H9 (cell line): Measurements from ENCODE around the gene ANKH. TPM values are rescaled to one million over a fixed set of nuclear protein-coding genes. Genes with fewer than 3 reads are reported as not detected.

Source experiments
- DNase-seq: peaks from one replicate; pipeline ENCODE4 v3.0.0-alpha.2; 2017
- H2AFZ ChIP-seq: one replicate; pipeline ENCODE4 v1.6.1; 2013; ENCODE audit warnings: mild to moderate bottlenecking, low read length, control low read depth, moderate library complexity
- H2AK5ac ChIP-seq: 2 replicates; pipeline ENCODE4 v1.6.1; 2013; ENCODE audit warnings: low read length, control low read depth, mixed read lengths; ENCODE audit not compliant: insufficient read length
- H2BK120ac ChIP-seq: one replicate; pipeline ENCODE4 v1.6.1; 2013; ENCODE audit warnings: low read depth, mild to moderate bottlenecking, low read length, control low read depth, inconsistent platforms; ENCODE audit not compliant: poor library complexity, severe bottlenecking
- H2BK12ac ChIP-seq: 2 replicates; pipeline ENCODE4 v1.6.1; 2013; ENCODE audit warnings: low read length, control low read depth, mixed read lengths, low read depth; ENCODE audit not compliant: insufficient read length
- H2BK15ac ChIP-seq: 2 replicates; pipeline ENCODE4 v1.6.1; 2013; ENCODE audit warnings: low read depth, low read length, control low read depth
- H2BK20ac ChIP-seq: one replicate; pipeline ENCODE4 v1.6.1; 2013; ENCODE audit warnings: low read depth, mild to moderate bottlenecking, low read length, control low read depth, inconsistent platforms; ENCODE audit not compliant: poor library complexity, severe bottlenecking
- H2BK5ac ChIP-seq: 2 replicates; pipeline ENCODE4 v1.6.1; 2013; ENCODE audit warnings: low read length, control low read depth, mixed read lengths; ENCODE audit not compliant: insufficient read length
- H3K14ac ChIP-seq: 2 replicates; pipeline ENCODE4 v1.6.1; 2013; ENCODE audit warnings: low read length, control low read depth; ENCODE audit not compliant: insufficient read depth
- H3K18ac ChIP-seq: 2 replicates; pipeline ENCODE4 v1.6.1; 2013; ENCODE audit warnings: low read depth, mild to moderate bottlenecking, mixed read lengths, low read length, control low read depth; ENCODE audit not compliant: insufficient read length
- H3K23ac ChIP-seq: 2 replicates; pipeline ENCODE4 v1.6.1; 2013; ENCODE audit warnings: low read length, control low read depth, mixed read lengths, low read depth; ENCODE audit not compliant: insufficient read length
- H3K23me2 ChIP-seq: 2 replicates; pipeline ENCODE4 v1.6.1; 2013; ENCODE audit warnings: low read depth, mild to moderate bottlenecking, mixed read lengths, low read length, control low read depth; ENCODE audit not compliant: insufficient read length, poor library complexity, severe bottlenecking
- H3K27ac ChIP-seq: 2 replicates; pipeline ENCODE4 v1.5.1; 2013; ENCODE audit warnings: low read length, control low read depth, mixed read lengths, low read depth; ENCODE audit not compliant: insufficient read length
- H3K27me3 ChIP-seq: 2 replicates; pipeline ENCODE4 v1.6.1; 2013; ENCODE audit warnings: low read length, control low read depth, inconsistent platforms; ENCODE audit not compliant: insufficient read depth
- H3K4ac ChIP-seq: 2 replicates; pipeline ENCODE4 v1.6.1; 2013; ENCODE audit warnings: low read depth, mild to moderate bottlenecking, control low read depth, inconsistent platforms, low read length, moderate library complexity
- H3K4me1 ChIP-seq: 2 replicates; pipeline ENCODE4 v1.6.1; 2013; ENCODE audit warnings: low read length, control low read depth, inconsistent platforms; ENCODE audit not compliant: insufficient read depth
- H3K4me2 ChIP-seq: 2 replicates; pipeline ENCODE4 v1.6.1; 2013; ENCODE audit warnings: low read length, control low read depth, mixed read lengths; ENCODE audit not compliant: insufficient read length, insufficient read depth
- H3K56ac ChIP-seq: 2 replicates; pipeline ENCODE4 v1.6.1; 2013; ENCODE audit warnings: low read depth, mild to moderate bottlenecking, mixed read lengths, low read length, control low read depth; ENCODE audit not compliant: insufficient read length
- H3K79me1 ChIP-seq: 2 replicates; pipeline ENCODE4 v1.6.1; 2013; ENCODE audit warnings: low read depth, mild to moderate bottlenecking, moderate library complexity, low read length, control low read depth, inconsistent platforms; ENCODE audit not compliant: insufficient read depth, poor library complexity, severe bottlenecking
- H3K79me2 ChIP-seq: 2 replicates; pipeline ENCODE4 v1.6.1; 2013; ENCODE audit warnings: low read length, control low read depth, inconsistent platforms; ENCODE audit not compliant: insufficient read depth
- H3K9ac ChIP-seq: 2 replicates; pipeline ENCODE4 v1.6.1; 2013; ENCODE audit warnings: low read length, control low read depth, mixed read lengths; ENCODE audit not compliant: insufficient read length; ENCODE audit errors: extremely low read depth
- H3K9me3 ChIP-seq: one replicate; pipeline ENCODE4 v1.6.1; 2013; ENCODE audit warnings: low read depth, low read length, inconsistent platforms; ENCODE audit not compliant: control insufficient read depth
- H3T11ph ChIP-seq: one replicate; pipeline ENCODE4 v1.6.1; 2013; ENCODE audit warnings: mild to moderate bottlenecking, low read length, control low read depth, inconsistent platforms
- H4K20me1 ChIP-seq: one replicate; pipeline ENCODE4 v1.6.1; 2013; ENCODE audit not compliant: control insufficient read depth, insufficient read length, insufficient read depth
- H4K5ac ChIP-seq: 2 replicates; pipeline ENCODE4 v1.6.1; 2013; ENCODE audit warnings: low read depth, mild to moderate bottlenecking, mixed read lengths, low read length, control low read depth; ENCODE audit not compliant: insufficient read length
- H4K8ac ChIP-seq: replicated peaks from 2 replicates; pipeline ENCODE4 v1.6.1; 2013; ENCODE audit warnings: low read length, control low read depth, mixed read lengths, low read depth; ENCODE audit not compliant: insufficient read length
- H4K91ac ChIP-seq: 2 replicates; pipeline ENCODE4 v1.6.1; 2013; ENCODE audit warnings: low read depth, mild to moderate bottlenecking, moderate library complexity, mixed read lengths, low read length, control low read depth; ENCODE audit not compliant: insufficient read length
- H3K27ac Mint-ChIP-seq, 3 experiments: 2 replicates in 2 of 3; 3 replicates in 1 of 3; pipeline ENCODE4 v1.8.0; 2020 to 2021; ENCODE audit warnings: mixed read lengths in 3 of 3, mild to moderate bottlenecking in 1 of 3, moderate library complexity in 1 of 3
- H3K27me3 Mint-ChIP-seq: 2 replicates; pipeline ENCODE4 v1.8.0; 2021; ENCODE audit warnings: low read depth, mild to moderate bottlenecking, moderate library complexity, mixed read lengths
- H3K36me3 Mint-ChIP-seq, 3 experiments: 2 replicates in 2 of 3; 3 replicates in 1 of 3; pipeline ENCODE4 v1.8.0; 2020 to 2021; ENCODE audit warnings: low read depth in 3 of 3, mixed read lengths in 3 of 3; ENCODE audit not compliant: insufficient read depth in 1 of 3
- H3K4me1 Mint-ChIP-seq, 2 experiments: 2 replicates each; pipeline ENCODE4 v1.8.0; 2020; ENCODE audit warnings: mixed read lengths in 2 of 2
- H3K4me3 Mint-ChIP-seq, 2 experiments: 2 replicates in 1 of 2; 3 replicates in 1 of 2; pipeline ENCODE4 v1.8.0; 2020 to 2021; ENCODE audit warnings: mild to moderate bottlenecking in 2 of 2, mixed read lengths in 2 of 2, moderate library complexity in 1 of 2
- H3K9me3 Mint-ChIP-seq, 2 experiments: 2 replicates in 1 of 2; 3 replicates in 1 of 2; pipeline ENCODE4 v1.8.0; 2020; ENCODE audit warnings: mild to moderate bottlenecking in 2 of 2, mixed read lengths in 2 of 2, moderate library complexity in 1 of 2
- CTCF ChIP-seq: fragments of 200-600 bp; sonication (generic); conservative IDR thresholded peaks from 3 replicates; pipeline ENCODE4 v1.8.0; 2021; ENCODE audit warnings: antibody characterized with exemption, mild to moderate bottlenecking
- WGBS: extraction: QIAGEN DNeasy Blood & Tissue Kit; methylation state at CpG from one replicate; pipeline ENCODE4 v1.1.7; 2013; ENCODE audit warnings: missing lambda C conversion rate, low lambda C conversion rate, mixed read lengths; ENCODE audit not compliant: insufficient read length; ENCODE audit errors: extremely low coverage; 5-methylcytosine and 5-hydroxymethylcytosine counted together
- total RNA-seq: library from RNA; stranded (reverse); gene quantifications from 2 replicates; pipeline ENCODE4 v1.2.1, GENCODE V29; 2021

Gene ANKH
- total RNA-seq, 1 experiment from 2014 or later = 9.6 TPM

DNA sequence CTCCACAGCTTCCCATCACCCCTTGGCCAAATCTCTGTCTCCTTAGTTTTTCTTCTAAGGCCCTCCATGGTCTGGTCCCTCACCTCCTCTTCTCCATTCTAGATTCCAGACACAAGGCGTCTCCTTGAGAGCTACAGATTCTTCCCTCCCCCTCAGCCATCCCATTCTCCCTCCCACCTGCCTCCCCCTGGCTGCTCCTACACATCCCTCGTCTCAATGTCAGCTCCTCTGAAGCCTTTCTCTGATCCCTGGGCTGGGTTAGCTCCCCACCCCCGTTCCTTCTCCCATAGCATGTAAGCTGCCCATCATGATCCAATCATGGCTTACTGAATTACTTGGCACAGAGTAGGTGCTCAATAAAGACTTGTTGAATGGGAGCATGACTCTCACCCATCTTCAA lies 69.0 kb downstream of the ANKH start:
- no peaks in the 10 kb centered on the region for H3K27me3 Mint-ChIP-seq
- Histone ChIP-seq H3K14ac (no peak overlapping the region), H2BK5ac (no peak overlapping the region), H3T11ph (no peak overlapping the region), H3K23ac (no peak overlapping the region), H4K20me1 (no peaks in the 10 kb centered on the region), H2AK5ac (no peak overlapping the region), H3K9ac (no peak overlapping the region), H4K5ac (no peak overlapping the region), H2BK15ac (no peak overlapping the region), H3K9me3 (no peaks in the 10 kb centered on the region), H2BK20ac (no peak overlapping the region), H3K27me3 (no peaks in the 10 kb centered on the region), H3K18ac (no peak overlapping the region), H3K4me2 (no peak overlapping the region), H3K4ac (no peak overlapping the region), H4K8ac (no peak overlapping the region), H3K79me2 (no peaks in the 10 kb centered on the region), H3K4me1 (no peaks in the 10 kb centered on the region), H2BK120ac (no peak overlapping the region), H3K23me2 (no peaks in the 10 kb centered on the region), H3K79me1 (no peaks in the 10 kb centered on the region), H2BK12ac (no peak overlapping the region), H4K91ac (no peak overlapping the region), H3K56ac (no peak overlapping the region), H2AFZ (no peak overlapping the region), H3K27ac (no peak overlapping the region)
- no peak overlapping the region for H3K4me3 Mint-ChIP-seq
- no CpG with 5 or more reads among the region's 3 CpGs for WGBS
- peaks cover 0 to under 1% (median 0%) of the 10 kb centered on the region in 3 experiments; a peak in 1 of 7 replicates for H3K36me3 Mint-ChIP-seq
- H3K9me3 Mint-ChIP-seq = no peaks in the 10 kb centered on the region; a peak in 1 of 5 replicates
- DNase-seq = no peak
- no peaks in the 10 kb centered on the region for H3K4me1 Mint-ChIP-seq
- no peak overlapping the region for H3K27ac Mint-ChIP-seq
- no peak for TF ChIP-seq CTCF
